GM12878 (cell line): ENCODE measurements around the gene C11orf42. TPM values are rescaled to one million over a fixed set of nuclear protein-coding genes. Genes with fewer than 3 reads are reported as not detected.

Experiments
- ATAC-seq: fragments of 200-7000 bp; cut with Tn5 transposase; 3 replicates; pipeline ENCODE4 v1.9.1; 2020; ENCODE audit warnings: mild to moderate bottlenecking, moderate library complexity
- BruUV-seq: library from RNA; stranded (reverse); fragments of 400-500 nt; replicated peaks from 2 replicates; lab custom pipeline; 2021; lab: Mats Ljungman, UMichigan
- CTCF ChIA-PET: fragments of 300-600 bp; sonication (Branson Sonifier 250); formaldehyde crosslinking; extraction: SDS; loops from one replicate; lab custom pipeline; 2021; ENCODE audit warnings: inconsistent platforms; lab: Yijun Ruan, JAX
- POLR2A ChIA-PET: fragments of 350-600 bp; formaldehyde crosslinking; extraction: SDS; loops from one replicate; lab custom pipeline; 2021; ENCODE audit warnings: inconsistent platforms; lab: Charles Lee
- RAD21 ChIA-PET: fragments of 300-600 bp; sonication (Branson Sonifier 250); formaldehyde crosslinking; loops from one replicate; lab custom pipeline; 2023; ENCODE audit warnings: antibody characterized with exemption; ENCODE audit not compliant: unreplicated experiment; lab: Charles Lee
- SMC1A ChIA-PET: fragments of 300-600 bp; sonication (Branson Sonifier 250); formaldehyde crosslinking; loops from one replicate; lab custom pipeline; 2023; ENCODE audit not compliant: unreplicated experiment, uncharacterized antibody; lab: Charles Lee
- DNase-seq: peaks from one replicate; pipeline ENCODE4 v3.0.0-alpha.2; 2011; ENCODE audit warnings: low read depth, low spot score
- FAIRE-seq: peaks from 3 replicates; lab custom pipeline; 2011; peaks lifted over from hg19 to GRCh38; lab: Jason Lieb, UNC
- H2AFZ ChIP-seq: 2 replicates; pipeline ENCODE4 v1.6.0; 2011; ENCODE audit warnings: low read depth, low read length, control low read depth; ENCODE audit not compliant: control insufficient read depth
- H3K27ac ChIP-seq: 2 replicates; pipeline ENCODE4 v1.5.1; 2011; ENCODE audit warnings: control low read depth; ENCODE audit not compliant: control insufficient read depth, insufficient read depth
- H3K27me3 ChIP-seq, 2 experiments: replicated peaks in 1 of 2; 2 replicates each; pipeline versions ENCODE4 v1.6.0 to v1.6.1; 2011; ENCODE audit warnings: low read length in 1 of 2; ENCODE audit not compliant: control insufficient read depth in 2 of 2, insufficient read depth in 2 of 2
- H3K36me3 ChIP-seq, 2 experiments: 2 replicates each; pipeline ENCODE4 v1.5.1; 2011; ENCODE audit warnings: low read length in 1 of 2; ENCODE audit not compliant: control insufficient read depth in 2 of 2, insufficient read depth in 2 of 2
- H3K4me1 ChIP-seq: 2 replicates; pipeline ENCODE4 v1.6.1; 2011; ENCODE audit warnings: mild to moderate bottlenecking, low read length, moderate library complexity, mixed read lengths; ENCODE audit not compliant: control insufficient read depth, insufficient read depth
- H3K4me2 ChIP-seq: 2 replicates; pipeline ENCODE4 v1.6.0; 2011; ENCODE audit warnings: control low read depth; ENCODE audit not compliant: control insufficient read depth, insufficient read depth
- H3K4me3 ChIP-seq: fragments of 200-600 bp; sonication (generic); 2 replicates; pipeline ENCODE4 v1.5.1; 2016
- H3K79me2 ChIP-seq: 2 replicates; pipeline ENCODE4 v1.6.0; 2011; ENCODE audit warnings: low read length; ENCODE audit not compliant: control insufficient read depth, insufficient read depth
- H3K9ac ChIP-seq: 2 replicates; pipeline ENCODE4 v1.8.0; 2011; ENCODE audit warnings: low read length, control low read depth, mixed read lengths; ENCODE audit not compliant: control insufficient read depth, insufficient read depth
- H3K9me3 ChIP-seq: replicated peaks from 3 replicates; pipeline ENCODE4 v1.5.1; 2011; ENCODE audit warnings: mild to moderate bottlenecking, low read length; ENCODE audit not compliant: control insufficient read depth, insufficient read depth
- H4K20me1 ChIP-seq: 2 replicates; pipeline ENCODE4 v1.6.0; 2011; ENCODE audit not compliant: control insufficient read depth, insufficient read depth
- BACH1 ChIP-seq: fragments of 450-650 bp; IDR thresholded peaks from 2 replicates; pipeline ENCODE4 v1.6.1; 2017; ENCODE audit warnings: mild to moderate bottlenecking, borderline replicate concordance
- ETV6 ChIP-seq, 2 experiments: fragments of 450-650 bp in 1 of 2; IDR thresholded peaks in 1 of 2; conservative IDR thresholded peaks in 1 of 2; 2 replicates each; pipeline ENCODE4 v1.6.1; 2014; ENCODE audit warnings: antibody characterized with exemption in 1 of 2, borderline replicate concordance in 1 of 2, low read depth in 1 of 2, mild to moderate bottlenecking in 1 of 2, moderate library complexity in 1 of 2
- JUND ChIP-seq: IDR thresholded peaks from 2 replicates; pipeline ENCODE4 v1.6.1; 2012; ENCODE audit warnings: low read depth, mild to moderate bottlenecking, low read length, improper control_type of control experiment, moderate library complexity
- MTA2 ChIP-seq: fragments of 450-650 bp; IDR thresholded peaks from 2 replicates; pipeline ENCODE4 v1.6.1; 2016; ENCODE audit warnings: low read depth, mild to moderate bottlenecking, moderate library complexity
- RBBP5 ChIP-seq: fragments of 200-600 bp; sonication (generic); conservative IDR thresholded peaks from 2 replicates; pipeline ENCODE4 v1.6.1; 2016
- RCOR1 ChIP-seq: conservative IDR thresholded peaks from 2 replicates; pipeline ENCODE4 v1.6.1; 2012; ENCODE audit warnings: low read depth, low read length, improper control_type of control experiment
- SPI1 ChIP-seq: IDR thresholded peaks from 2 replicates; pipeline ENCODE4 v1.6.1; 2011; ENCODE audit warnings: low read depth, mild to moderate bottlenecking, low read length, moderate library complexity, borderline replicate concordance; ENCODE audit not compliant: insufficient read depth
- WGBS: methylation state at CpG from one replicate; pipeline ENCODE4 v1.1.6; 2016; ENCODE audit warnings: low lambda C conversion rate; ENCODE audit not compliant: insufficient replicate concordance, insufficient coverage; ENCODE audit errors: missing lambda C conversion rate; 5-methylcytosine and 5-hydroxymethylcytosine counted together
- in situ Hi-C: fragments of 300-500 bp; cut with MboI; formaldehyde crosslinking; loops from 9 replicates; pipeline ENCODE4 v1.14.3; 2018; ENCODE audit warnings: mixed read lengths
- intact Hi-C: fragments of 100-400 bp; cut with micrococcal nuclease; formaldehyde crosslinking; loops from one replicate; pipeline ENCODE4 v1.14.2; 2022; ENCODE audit not compliant: unreplicated experiment
- polyA plus RNA-seq, 11 experiments: library from polyadenylated mRNA; depleted of rRNA in 4 of 11; unstranded in 6 of 11; stranded (reverse) in 5 of 11; fragments of >200 nt; fragmentation: Nextera tagmentation in 4 of 11; fragmentation: Illumina TruSeq in 1 of 11; extraction: Ambion mirVana in 4 of 11; extraction: Trizol in 1 of 11; gene quantifications; 1 replicate in 1 of 11; 2 replicates in 10 of 11; pipeline versions ENCODE4 v1.2.1 to v1.2.3, GENCODE V29; 2011 to 2016; ENCODE audit warnings: inconsistent platforms in 2 of 11, missing spikeins in 2 of 11, low read depth in 1 of 11
- total RNA-seq, 4 experiments: library from RNA; depleted of rRNA in 3 of 4; stranded (reverse); fragments of >200 nt in 3 of 4; fragmentation: Illumina TruSeq in 1 of 4; extraction: Trizol in 1 of 4; gene quantifications; 2 replicates each; pipeline versions ENCODE4 v1.2.1 to v1.2.3, GENCODE V29; 2013 to 2021
- TF ChIP-seq, protein P1 (sequence below): IDR thresholded peaks from 2 replicates; pipeline ENCODE4 v1.6.1; 2011; ENCODE audit warnings: mild to moderate bottlenecking, low read depth, low read length, moderate library complexity; ENCODE audit not compliant: insufficient replicate concordance

The C11orf42 gene
- total and polyA plus RNA-seq, 10 of the 15 experiments (the other 5 are each of a cell fraction or from before 2014, with no cell fraction given), result 0.19 TPM; not detected in 9

DNA sequence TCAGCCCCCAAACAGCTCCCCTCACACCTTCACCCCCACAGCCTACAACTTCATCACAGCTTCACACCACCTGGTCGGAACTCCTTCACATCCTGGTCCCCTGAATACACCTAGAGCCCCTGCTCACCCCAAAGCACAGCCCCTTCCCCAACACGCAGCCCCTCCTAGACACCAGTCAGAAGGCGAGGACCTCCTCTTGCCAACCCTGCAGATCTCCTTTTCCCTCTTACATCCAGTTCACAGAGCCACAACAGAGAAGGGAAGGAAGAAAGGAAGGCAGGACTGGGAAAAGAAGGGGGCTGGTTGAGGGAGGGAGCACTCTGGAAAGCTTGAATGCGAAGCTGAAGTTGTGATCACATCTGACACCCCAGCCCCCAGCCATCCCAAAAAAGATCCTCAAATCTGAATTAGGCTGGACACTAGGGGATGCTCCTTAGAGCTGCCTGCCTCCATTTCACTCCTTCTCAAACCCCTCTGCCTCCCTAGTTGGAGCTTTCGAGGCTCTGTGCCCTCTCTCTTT is 54.9 kb downstream of the C11orf42 start:
- no peak overlapping the region for H3K9ac ChIP-seq
- in situ Hi-C loops, result no loop called here
- ChIA-PET POLR2A (no interaction called here), SMC1A (interaction anchor here (0.7 kb wide), 1 partner anchor 127 kb away, joined by 3 read pairs; no protein-coding TSS in a partner anchor), RAD21 (no interaction called here), CTCF (interaction anchor here (0.9 to 1.5 kb wide), 4 partner anchors 14 to 119 kb away, joined by 3 to 5 read pairs (median 4); no protein-coding TSS in a partner anchor)
- FAIRE-seq (no peak), ATAC-seq (no peak), DNase-seq (no peak)
- BruUV-seq, result no TSS peak
- H3K4me3 ChIP-seq, result no peak overlapping the region
- peaks cover 10 to 19% of the 10 kb centered on the region in 2 experiments for H3K27me3 ChIP-seq
- H3K27ac ChIP-seq, result no peak overlapping the region
- WGBS, result 11% methylated on average over 5 of the region's 5 CpGs
- H3K4me1 ChIP-seq, result no peaks in the 10 kb centered on the region
- TF ChIP-seq RCOR1, result no peak
- TF ChIP-seq BACH1, result no peak
- TF ChIP-seq SPI1, result no peak
- no peak for TF ChIP-seq JUND
- TF ChIP-seq RBBP5, result no peak
- no peak for TF ChIP-seq ETV6 (conservative IDR thresholded peaks at IDR 0.05 in 1 of 2, IDR thresholded peaks at IDR 0.05 in 1 of 2; ENCODE audit: borderline replicate concordance in 1 of 2, low read depth in 1 of 2)
- TF ChIP-seq, protein P1, sequence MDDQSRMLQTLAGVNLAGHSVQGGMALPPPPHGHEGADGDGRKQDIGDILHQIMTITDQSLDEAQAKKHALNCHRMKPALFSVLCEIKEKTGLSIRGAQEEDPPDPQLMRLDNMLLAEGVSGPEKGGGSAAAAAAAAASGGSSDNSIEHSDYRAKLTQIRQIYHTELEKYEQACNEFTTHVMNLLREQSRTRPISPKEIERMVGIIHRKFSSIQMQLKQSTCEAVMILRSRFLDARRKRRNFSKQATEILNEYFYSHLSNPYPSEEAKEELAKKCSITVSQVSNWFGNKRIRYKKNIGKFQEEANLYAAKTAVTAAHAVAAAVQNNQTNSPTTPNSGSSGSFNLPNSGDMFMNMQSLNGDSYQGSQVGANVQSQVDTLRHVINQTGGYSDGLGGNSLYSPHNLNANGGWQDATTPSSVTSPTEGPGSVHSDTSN, result no peak
- TF ChIP-seq MTA2, result no peak
- no peak overlapping the region for H3K4me2 ChIP-seq
- no peaks in the 10 kb centered on the region for H4K20me1 ChIP-seq
- no peaks in the 10 kb centered on the region for H3K9me3 ChIP-seq
- H2AFZ ChIP-seq, result no peak overlapping the region
- no peaks in the 10 kb centered on the region for H3K79me2 ChIP-seq
- H3K36me3 ChIP-seq, result no peaks in the 10 kb centered on the region
- intact Hi-C loops, result no loop called here

Other genes with a start within 250 kb of the C11orf42 start
Only the 7 nearest of the 14 such genes appear.
- not detected in 2 replicates for gene OR56B4, start 97.9 kb upstream of the C11orf42 start, total RNA-seq (2014; rRNA removed)
- not detected in 2 replicates for gene OR56B4, start 97.9 kb upstream of the C11orf42 start, total RNA-seq (2014; rRNA removed; fragmentation: Illumina TruSeq; extraction: Trizol)
- gene OR56B4, start 97.9 kb upstream of the C11orf42 start, total RNA-seq (2021), result not detected in 2 replicates
- gene OR56B4, start 97.9 kb upstream of the C11orf42 start, polyA plus RNA-seq (2011; rRNA removed), result not detected in 2 replicates
- gene OR56B4, start 97.9 kb upstream of the C11orf42 start, polyA plus RNA-seq (2014; fragmentation: Illumina TruSeq; extraction: Trizol), result not detected in 2 replicates
- not detected for gene OR56B4, start 97.9 kb upstream of the C11orf42 start, polyA plus RNA-seq (2014; fragmentation: Nextera tagmentation; extraction: Ambion mirVana)
- not detected in 2 replicates for gene OR56B4, start 97.9 kb upstream of the C11orf42 start, polyA plus RNA-seq (2014; rRNA removed)
- not detected for gene OR56B4, start 97.9 kb upstream of the C11orf42 start, polyA plus RNA-seq (2016; fragmentation: Nextera tagmentation; extraction: Ambion mirVana)
- gene OR52B2, start 35.2 kb upstream of the C11orf42 start, total RNA-seq (2014; rRNA removed), result not detected in 2 replicates
- not detected in 2 replicates for gene OR52B2, start 35.2 kb upstream of the C11orf42 start, total RNA-seq (2014; rRNA removed; fragmentation: Illumina TruSeq; extraction: Trizol)
- not detected in 2 replicates for gene OR52B2, start 35.2 kb upstream of the C11orf42 start, total RNA-seq (2021)
- gene OR52B2, start 35.2 kb upstream of the C11orf42 start, polyA plus RNA-seq (2011; rRNA removed), result 0.08 and 0.13 TPM in 2 replicates
- gene OR52B2, start 35.2 kb upstream of the C11orf42 start, polyA plus RNA-seq (2014; fragmentation: Illumina TruSeq; extraction: Trizol), result not detected in 2 replicates
- not detected for gene OR52B2, start 35.2 kb upstream of the C11orf42 start, polyA plus RNA-seq (2014; fragmentation: Nextera tagmentation; extraction: Ambion mirVana)
- not detected in 2 replicates for gene OR52B2, start 35.2 kb upstream of the C11orf42 start, polyA plus RNA-seq (2014; rRNA removed)
- gene OR52B2, start 35.2 kb upstream of the C11orf42 start, polyA plus RNA-seq (2016; fragmentation: Nextera tagmentation; extraction: Ambion mirVana), result not detected
- gene OR52W1, start 6.3 kb upstream of the C11orf42 start, total RNA-seq (2014; rRNA removed), result not detected in 2 replicates
- gene OR52W1, start 6.3 kb upstream of the C11orf42 start, total RNA-seq (2014; rRNA removed; fragmentation: Illumina TruSeq; extraction: Trizol), result not detected in 2 replicates
- not detected in 2 replicates for gene OR52W1, start 6.3 kb upstream of the C11orf42 start, total RNA-seq (2021)
- not detected in 2 replicates for gene OR52W1, start 6.3 kb upstream of the C11orf42 start, polyA plus RNA-seq (2011; rRNA removed)
- gene OR52W1, start 6.3 kb upstream of the C11orf42 start, polyA plus RNA-seq (2014; fragmentation: Illumina TruSeq; extraction: Trizol), result not detected in 2 replicates
- gene OR52W1, start 6.3 kb upstream of the C11orf42 start, polyA plus RNA-seq (2014; fragmentation: Nextera tagmentation; extraction: Ambion mirVana), result not detected
- not detected in 2 replicates for gene OR52W1, start 6.3 kb upstream of the C11orf42 start, polyA plus RNA-seq (2014; rRNA removed)
- not detected for gene OR52W1, start 6.3 kb upstream of the C11orf42 start, polyA plus RNA-seq (2016; fragmentation: Nextera tagmentation; extraction: Ambion mirVana)
- 12.0 and 16.0 TPM in 2 replicates for gene FHIP1B, start 29.1 kb downstream of the C11orf42 start, total RNA-seq (2014; rRNA removed)
- gene FHIP1B, start 29.1 kb downstream of the C11orf42 start, total RNA-seq (2014; rRNA removed; fragmentation: Illumina TruSeq; extraction: Trizol), result 7.4 and 8.8 TPM in 2 replicates
- gene FHIP1B, start 29.1 kb downstream of the C11orf42 start, total RNA-seq (2021), result 14.9 and 17.0 TPM in 2 replicates
- 18.1 and 28.1 TPM in 2 replicates for gene FHIP1B, start 29.1 kb downstream of the C11orf42 start, polyA plus RNA-seq (2011; rRNA removed)
- gene FHIP1B, start 29.1 kb downstream of the C11orf42 start, polyA plus RNA-seq (2014; fragmentation: Illumina TruSeq; extraction: Trizol), result 7.7 and 11.6 TPM in 2 replicates
- gene FHIP1B, start 29.1 kb downstream of the C11orf42 start, polyA plus RNA-seq (2014; fragmentation: Nextera tagmentation; extraction: Ambion mirVana), result 1 to 10 TPM in 1 of 2 experiments, under 1 TPM in 1; 0.90 to 1.3 TPM
- gene FHIP1B, start 29.1 kb downstream of the C11orf42 start, polyA plus RNA-seq (2014; rRNA removed), result 24.6 and 25.3 TPM in 2 replicates
- gene FHIP1B, start 29.1 kb downstream of the C11orf42 start, polyA plus RNA-seq (2016; fragmentation: Nextera tagmentation; extraction: Ambion mirVana), result 10 to 100 TPM in 1 of 2 experiments, 1 to 10 TPM in 1; 7.8 to 10.7 TPM
- 0.06 and 0.11 TPM in 2 replicates for gene CNGA4, start 33.5 kb downstream of the C11orf42 start, total RNA-seq (2014; rRNA removed)
- not detected in 2 replicates for gene CNGA4, start 33.5 kb downstream of the C11orf42 start, total RNA-seq (2014; rRNA removed; fragmentation: Illumina TruSeq; extraction: Trizol)
- gene CNGA4, start 33.5 kb downstream of the C11orf42 start, total RNA-seq (2021), result 0.10 TPM in 1 of 2 replicates, not detected in the other
- 0.12 and 0.26 TPM in 2 replicates for gene CNGA4, start 33.5 kb downstream of the C11orf42 start, polyA plus RNA-seq (2011; rRNA removed)
- gene CNGA4, start 33.5 kb downstream of the C11orf42 start, polyA plus RNA-seq (2014; fragmentation: Illumina TruSeq; extraction: Trizol), result 0.07 and 0.13 TPM in 2 replicates
- gene CNGA4, start 33.5 kb downstream of the C11orf42 start, polyA plus RNA-seq (2014; fragmentation: Nextera tagmentation; extraction: Ambion mirVana), result not detected
- gene CNGA4, start 33.5 kb downstream of the C11orf42 start, polyA plus RNA-seq (2014; rRNA removed), result 0.05 and 0.08 TPM in 2 replicates
- not detected for gene CNGA4, start 33.5 kb downstream of the C11orf42 start, polyA plus RNA-seq (2016; fragmentation: Nextera tagmentation; extraction: Ambion mirVana)
- not detected in 2 replicates for gene CCKBR, start 54.3 kb downstream of the C11orf42 start, total RNA-seq (2014; rRNA removed)
- not detected in 2 replicates for gene CCKBR, start 54.3 kb downstream of the C11orf42 start, total RNA-seq (2014; rRNA removed; fragmentation: Illumina TruSeq; extraction: Trizol)
- not detected in 2 replicates for gene CCKBR, start 54.3 kb downstream of the C11orf42 start, total RNA-seq (2021)
- gene CCKBR, start 54.3 kb downstream of the C11orf42 start, polyA plus RNA-seq (2011; rRNA removed), result not detected in 2 replicates
- gene CCKBR, start 54.3 kb downstream of the C11orf42 start, polyA plus RNA-seq (2014; fragmentation: Illumina TruSeq; extraction: Trizol), result not detected in 2 replicates
- not detected for gene CCKBR, start 54.3 kb downstream of the C11orf42 start, polyA plus RNA-seq (2014; fragmentation: Nextera tagmentation; extraction: Ambion mirVana)
- not detected in 2 replicates for gene CCKBR, start 54.3 kb downstream of the C11orf42 start, polyA plus RNA-seq (2014; rRNA removed)
- gene CCKBR, start 54.3 kb downstream of the C11orf42 start, polyA plus RNA-seq (2016; fragmentation: Nextera tagmentation; extraction: Ambion mirVana), result not detected
- gene CAVIN3, start 114.9 kb downstream of the C11orf42 start, total RNA-seq (2014; rRNA removed), result 8.5 and 8.6 TPM in 2 replicates
- 1.3 and 1.8 TPM in 2 replicates for gene CAVIN3, start 114.9 kb downstream of the C11orf42 start, total RNA-seq (2014; rRNA removed; fragmentation: Illumina TruSeq; extraction: Trizol)
- gene CAVIN3, start 114.9 kb downstream of the C11orf42 start, total RNA-seq (2021), result 7.8 and 8.6 TPM in 2 replicates
- 0.05 TPM in 1 of 2 replicates, not detected in the other for gene CAVIN3, start 114.9 kb downstream of the C11orf42 start, polyA plus RNA-seq (2011; rRNA removed)
- 0.79 and 1.4 TPM in 2 replicates for gene CAVIN3, start 114.9 kb downstream of the C11orf42 start, polyA plus RNA-seq (2014; fragmentation: Illumina TruSeq; extraction: Trizol)
- under 1 TPM; 0.10 to 0.15 TPM for gene CAVIN3, start 114.9 kb downstream of the C11orf42 start, polyA plus RNA-seq (2014; fragmentation: Nextera tagmentation; extraction: Ambion mirVana)
- gene CAVIN3, start 114.9 kb downstream of the C11orf42 start, polyA plus RNA-seq (2014; rRNA removed), result 7.3 and 7.7 TPM in 2 replicates
- 10 to 100 TPM; 13.1 to 13.9 TPM for gene CAVIN3, start 114.9 kb downstream of the C11orf42 start, polyA plus RNA-seq (2016; fragmentation: Nextera tagmentation; extraction: Ambion mirVana)